NB4 (cell line): ENCODE data around the gene DAB1.

ENCODE experiments used
- DNase-seq: peaks from one replicate; pipeline ENCODE4 v3.0.0; 2010; ENCODE audit warnings: low read depth
- H3K4me3 ChIP-seq: one replicate; pipeline ENCODE4 v1.5.1; 2011; ENCODE audit warnings: mild to moderate bottlenecking, low read depth, low read length, moderate library complexity
- MYC ChIP-seq: IDR thresholded peaks from 2 replicates; pipeline ENCODE4 v1.6.1; 2011; ENCODE audit warnings: low read depth, low read length
- POLR2A ChIP-seq: IDR thresholded peaks from 2 replicates; pipeline ENCODE4 v1.6.1; 2011; ENCODE audit warnings: mild to moderate bottlenecking; ENCODE audit not compliant: insufficient read length; ENCODE audit errors: extremely low read depth
- TF ChIP-seq, protein P1 (sequence below): IDR thresholded peaks from 2 replicates; pipeline ENCODE4 v1.6.1; 2011; ENCODE audit warnings: low read depth, low read length
- TF ChIP-seq, protein P2 (sequence below): IDR thresholded peaks from one replicate; pipeline ENCODE4 v1.5.1; 2012; ENCODE audit warnings: low read depth, low read length

Gene DAB1

DNA sequence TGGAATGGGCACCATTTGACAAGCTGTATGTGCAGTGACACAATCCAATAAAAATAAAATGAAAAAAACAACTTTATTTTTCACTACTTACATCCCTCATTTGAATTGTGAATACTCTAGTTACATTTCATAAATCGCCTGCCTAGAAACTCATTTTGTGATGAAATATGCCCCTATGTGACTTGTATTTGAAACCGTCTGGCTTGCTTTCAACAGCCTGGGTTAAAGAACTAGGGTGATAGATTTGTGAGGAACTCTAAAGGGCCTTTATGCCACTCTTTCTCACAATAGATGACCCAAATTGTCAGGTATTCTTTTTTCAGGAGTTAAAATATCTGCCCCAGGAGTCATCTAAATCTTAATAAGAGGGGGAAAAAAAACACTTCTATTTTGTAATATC, 137.9 kb downstream of the DAB1 start:
- no peak for TF ChIP-seq POLR2A
- TF ChIP-seq MYC, result no peak
- TF ChIP-seq, protein P1, sequence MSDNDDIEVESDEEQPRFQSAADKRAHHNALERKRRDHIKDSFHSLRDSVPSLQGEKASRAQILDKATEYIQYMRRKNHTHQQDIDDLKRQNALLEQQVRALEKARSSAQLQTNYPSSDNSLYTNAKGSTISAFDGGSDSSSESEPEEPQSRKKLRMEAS, result no peak
- TF ChIP-seq, protein P2, sequence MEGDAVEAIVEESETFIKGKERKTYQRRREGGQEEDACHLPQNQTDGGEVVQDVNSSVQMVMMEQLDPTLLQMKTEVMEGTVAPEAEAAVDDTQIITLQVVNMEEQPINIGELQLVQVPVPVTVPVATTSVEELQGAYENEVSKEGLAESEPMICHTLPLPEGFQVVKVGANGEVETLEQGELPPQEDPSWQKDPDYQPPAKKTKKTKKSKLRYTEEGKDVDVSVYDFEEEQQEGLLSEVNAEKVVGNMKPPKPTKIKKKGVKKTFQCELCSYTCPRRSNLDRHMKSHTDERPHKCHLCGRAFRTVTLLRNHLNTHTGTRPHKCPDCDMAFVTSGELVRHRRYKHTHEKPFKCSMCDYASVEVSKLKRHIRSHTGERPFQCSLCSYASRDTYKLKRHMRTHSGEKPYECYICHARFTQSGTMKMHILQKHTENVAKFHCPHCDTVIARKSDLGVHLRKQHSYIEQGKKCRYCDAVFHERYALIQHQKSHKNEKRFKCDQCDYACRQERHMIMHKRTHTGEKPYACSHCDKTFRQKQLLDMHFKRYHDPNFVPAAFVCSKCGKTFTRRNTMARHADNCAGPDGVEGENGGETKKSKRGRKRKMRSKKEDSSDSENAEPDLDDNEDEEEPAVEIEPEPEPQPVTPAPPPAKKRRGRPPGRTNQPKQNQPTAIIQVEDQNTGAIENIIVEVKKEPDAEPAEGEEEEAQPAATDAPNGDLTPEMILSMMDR, result no peak
- no peak for DNase-seq
- H3K4me3 ChIP-seq, result no peak overlapping the region

DNA sequence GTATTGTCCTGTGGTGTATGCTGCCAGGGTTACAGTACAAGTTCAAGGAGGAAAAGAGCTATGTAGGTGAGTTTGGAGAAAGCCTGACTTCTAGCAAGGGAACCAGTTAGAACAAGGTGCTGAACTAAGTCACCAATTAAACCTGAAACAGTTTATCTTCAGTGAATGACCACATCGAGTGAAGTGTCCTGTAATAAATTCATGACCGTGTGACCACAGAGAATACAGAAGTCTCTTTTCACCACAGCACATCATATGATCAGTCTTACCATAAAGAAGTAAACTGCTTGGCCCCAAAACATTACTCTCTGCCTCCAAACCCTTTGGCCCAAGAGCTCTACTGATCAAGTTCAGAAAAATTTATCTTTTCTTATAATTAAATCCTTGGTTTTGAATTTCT, 141.4 kb downstream of the DAB1 start:
- TF ChIP-seq, protein P2, result no peak
- TF ChIP-seq POLR2A (no peak), MYC (no peak)
- TF ChIP-seq, protein P1, result no peak
- H3K4me3 ChIP-seq, result no peak overlapping the region
- DNase-seq, result no peak

DNA sequence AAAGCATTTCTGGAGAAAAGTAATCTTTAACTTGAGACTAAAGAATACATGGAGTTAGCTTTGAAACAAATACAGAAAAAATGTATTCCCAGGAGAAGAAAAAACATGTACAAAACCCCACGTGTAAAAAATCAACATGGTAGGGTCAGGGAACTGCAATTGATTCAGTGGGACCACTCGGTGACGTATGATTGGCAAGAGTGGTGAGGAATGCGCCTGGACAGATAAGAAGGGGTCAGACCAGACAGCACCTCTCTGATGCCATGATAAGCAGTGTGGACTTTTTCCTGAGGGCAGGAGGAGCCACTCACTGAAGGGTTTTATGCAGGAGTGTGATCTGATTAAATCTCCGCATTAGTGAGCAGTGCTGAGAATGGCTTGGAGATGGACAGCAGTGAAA, 142.5 kb downstream of the DAB1 start:
- no peak overlapping the region for H3K4me3 ChIP-seq
- TF ChIP-seq, protein P2, result no peak
- TF ChIP-seq POLR2A, result no peak
- TF ChIP-seq MYC, result no peak
- TF ChIP-seq, protein P1, result no peak
- no peak for DNase-seq

DNA sequence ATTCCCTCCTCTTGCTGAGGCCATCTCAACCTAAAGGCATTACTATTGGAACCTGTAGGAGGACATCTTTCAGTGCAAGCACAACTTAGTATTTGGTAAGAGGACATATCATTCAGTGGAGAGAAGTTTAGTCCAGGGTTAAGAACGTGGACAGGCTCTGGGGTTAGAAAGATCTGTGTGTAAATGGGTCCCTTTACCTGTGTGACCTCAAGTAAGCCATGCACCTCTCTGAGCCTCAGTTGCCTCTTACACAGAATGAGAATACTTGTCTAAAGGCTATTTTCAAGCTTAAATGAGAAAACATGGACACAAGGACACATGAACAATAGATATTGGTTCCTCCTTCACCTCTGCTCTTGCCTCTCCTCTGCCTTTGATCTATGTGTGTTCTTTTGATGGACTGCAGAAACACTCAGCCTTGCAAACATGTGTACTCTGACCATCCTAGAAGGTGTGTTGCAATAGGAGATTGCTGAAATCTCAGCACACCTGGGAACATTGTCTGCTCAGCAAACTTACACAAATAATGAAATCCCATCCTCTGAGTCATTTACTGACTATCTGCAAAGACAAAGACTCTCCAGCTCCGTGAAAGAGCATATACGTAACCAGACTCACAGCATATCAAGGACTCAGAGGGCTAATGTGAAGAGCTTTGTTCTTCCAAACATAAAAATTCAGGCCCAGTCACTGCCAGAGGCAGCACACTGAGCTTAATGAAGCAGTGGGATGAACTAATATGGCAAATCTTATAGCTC, 143.8 kb downstream of the DAB1 start:
- H3K4me3 ChIP-seq, result no peak overlapping the region
- TF ChIP-seq, protein P2, result no peak
- TF ChIP-seq, protein P1, result no peak
- TF ChIP-seq POLR2A, result no peak
- TF ChIP-seq MYC, result no peak
- no peak for DNase-seq

DNA sequence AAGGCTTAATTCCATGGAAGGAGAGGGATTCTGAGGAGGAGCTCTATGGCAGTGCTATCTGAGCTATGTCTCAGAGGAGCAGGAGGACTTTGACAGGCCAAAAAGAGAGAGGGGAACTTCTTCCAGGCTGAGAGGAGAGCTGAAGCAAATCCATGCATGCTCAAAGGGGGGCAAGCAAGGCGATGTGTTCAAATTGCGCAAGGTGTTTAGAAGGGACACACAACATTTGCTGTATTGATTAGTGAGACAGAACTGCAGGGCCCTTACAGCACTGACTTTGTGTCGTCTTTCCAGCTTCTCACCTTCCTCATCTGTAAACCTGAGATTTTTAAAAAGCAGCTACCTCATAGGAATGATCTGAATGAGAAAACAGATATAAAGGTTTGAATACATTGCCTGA, 145.3 kb downstream of the DAB1 start:
- no peak for TF ChIP-seq POLR2A
- TF ChIP-seq, protein P1, result no peak
- TF ChIP-seq, protein P2, result no peak
- TF ChIP-seq MYC, result no peak
- H3K4me3 ChIP-seq, result no peak overlapping the region
- no peak for DNase-seq
